ENCODE results near the gene MYO10.

Gene MYO10

DNA sequence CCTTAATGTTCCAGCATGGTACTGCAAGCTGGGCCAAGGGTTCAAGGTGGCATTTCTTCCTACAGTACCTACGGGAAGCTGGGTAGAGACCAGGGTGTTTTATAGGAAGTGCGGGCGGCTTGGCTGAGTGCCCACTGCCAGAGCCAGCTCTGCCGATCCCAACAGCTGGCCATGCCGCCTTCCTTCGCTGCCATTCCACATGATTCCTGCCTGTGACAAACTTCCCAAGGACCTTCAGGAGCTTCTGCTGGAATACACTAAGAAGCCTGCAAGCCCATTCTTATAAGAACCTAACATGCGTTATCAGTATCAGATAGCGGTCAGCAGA lies 22.0 kb downstream of the MYO10 start:
- DNase-seq, result no peak

DNA sequence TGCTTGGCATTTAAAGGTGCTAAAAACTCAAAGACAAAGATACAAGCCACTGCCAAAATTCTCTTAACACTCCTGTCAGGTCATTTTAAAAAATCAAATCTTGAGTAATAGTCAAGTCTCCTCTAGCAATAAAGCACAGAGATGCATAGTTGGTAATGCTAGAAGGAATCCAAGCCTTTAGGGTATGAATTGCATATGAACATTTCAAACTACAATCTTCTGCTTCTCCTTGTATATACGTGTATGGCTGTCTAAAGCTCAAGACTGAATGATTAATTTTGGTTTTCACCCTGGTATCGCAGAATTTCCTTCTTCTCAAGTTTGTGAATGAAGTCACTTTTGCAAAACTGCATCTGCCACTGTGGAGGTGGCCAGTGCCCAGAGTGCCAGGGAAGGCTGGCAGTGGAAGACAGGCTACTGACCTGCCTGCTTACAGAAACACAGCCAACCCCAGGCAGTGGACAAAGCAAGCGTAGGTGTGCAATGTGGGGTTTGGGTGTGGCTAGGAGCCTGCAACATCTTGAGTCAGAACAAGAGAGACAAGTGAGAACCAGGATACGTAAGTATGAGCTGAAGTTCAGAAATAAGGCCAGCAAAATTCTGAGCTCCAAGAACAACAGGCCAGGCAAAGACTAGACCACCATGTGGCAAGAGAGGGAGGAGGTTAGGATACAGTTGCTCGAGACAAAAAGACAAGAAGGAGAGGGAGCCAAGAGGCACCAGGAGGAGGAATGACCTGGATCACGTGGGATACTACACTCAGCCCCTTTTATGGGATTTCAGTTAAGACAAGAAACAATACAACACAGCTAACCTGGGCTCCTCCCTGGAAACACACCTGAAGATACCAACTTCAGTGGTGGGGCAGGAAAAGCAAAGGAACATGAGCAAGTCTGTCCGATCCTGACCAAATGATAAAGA lies 22.6 kb downstream of the MYO10 start:
- no peak for DNase-seq

DNA sequence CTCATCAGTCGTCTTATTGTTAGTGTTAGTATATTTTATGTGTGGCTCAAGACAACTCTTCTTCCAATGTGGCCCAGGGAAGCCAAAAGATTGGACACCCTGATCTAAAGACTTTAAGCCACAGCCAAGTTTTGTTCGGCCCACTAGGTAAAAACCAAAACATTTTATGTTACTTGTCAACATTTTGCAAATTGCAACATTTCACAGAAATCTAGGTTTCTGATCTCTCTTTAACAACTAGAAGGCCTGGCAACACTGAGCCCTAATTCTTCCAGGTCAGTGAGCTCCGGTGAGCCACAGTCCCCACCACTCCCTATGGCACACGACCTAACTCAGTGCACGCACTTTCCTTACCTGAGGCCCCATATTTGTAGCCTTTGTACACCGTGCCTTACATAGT lies 24.0 kb downstream of the MYO10 start:
- no peak for DNase-seq

DNA sequence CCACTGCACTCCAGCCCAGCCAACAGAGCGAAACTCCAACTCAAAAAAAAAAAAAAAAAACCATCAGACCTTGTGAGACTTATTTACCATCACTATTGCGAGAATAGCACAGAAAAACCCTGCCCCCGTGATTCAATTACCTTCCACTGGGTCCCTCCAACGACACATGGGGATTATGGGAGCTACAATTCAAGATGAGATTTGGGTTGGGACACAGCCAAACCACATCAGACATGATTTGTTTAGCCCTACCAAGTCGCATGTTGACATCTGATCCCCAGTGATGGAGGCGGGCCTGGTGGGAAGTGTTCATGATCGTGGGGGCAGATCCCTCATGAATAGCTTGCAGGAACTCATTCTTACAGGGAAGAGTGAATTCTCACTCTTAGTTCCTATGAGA lies 26.6 kb downstream of the MYO10 start:
- no peak for DNase-seq

DNA sequence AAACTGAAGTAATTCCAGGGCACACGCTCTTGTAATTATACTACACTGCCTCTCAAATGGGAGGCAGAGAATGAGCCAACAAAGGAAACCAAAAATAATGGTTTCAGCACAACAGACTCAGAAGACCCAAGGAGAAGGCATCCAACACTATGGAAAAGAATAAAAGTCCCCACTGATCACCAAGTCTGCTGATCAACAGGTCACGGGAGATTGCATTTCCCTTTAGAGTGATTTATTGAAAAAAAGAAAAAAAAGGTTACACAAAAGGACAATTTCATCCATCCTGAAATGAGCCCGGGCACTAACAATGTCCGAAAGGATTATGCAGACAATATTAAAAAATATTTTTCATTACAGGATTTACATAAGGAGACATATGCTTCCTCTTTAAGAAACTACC lies 28.8 kb downstream of the MYO10 start:
- DNase-seq, result no peak

DNA sequence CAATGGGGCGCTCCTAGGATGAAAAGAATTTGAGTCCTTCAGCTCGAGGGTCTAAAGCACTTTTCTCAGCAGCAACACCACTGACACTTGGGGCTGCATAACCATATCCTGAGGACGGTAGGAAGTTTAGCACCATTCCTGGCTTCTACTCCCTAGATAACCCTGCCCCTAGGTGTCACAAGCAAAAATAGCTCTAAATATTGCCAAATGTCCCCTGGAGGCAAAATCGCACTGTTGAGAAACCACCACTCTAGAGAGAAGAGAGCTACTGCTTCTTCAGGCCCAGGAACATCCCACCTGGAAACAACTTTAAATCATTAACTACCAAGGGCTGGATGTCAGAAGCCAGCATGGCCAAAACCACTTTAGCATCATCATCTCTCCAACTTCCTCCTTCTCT lies 29.8 kb downstream of the MYO10 start:
- DNase-seq, result no peak

DNA sequence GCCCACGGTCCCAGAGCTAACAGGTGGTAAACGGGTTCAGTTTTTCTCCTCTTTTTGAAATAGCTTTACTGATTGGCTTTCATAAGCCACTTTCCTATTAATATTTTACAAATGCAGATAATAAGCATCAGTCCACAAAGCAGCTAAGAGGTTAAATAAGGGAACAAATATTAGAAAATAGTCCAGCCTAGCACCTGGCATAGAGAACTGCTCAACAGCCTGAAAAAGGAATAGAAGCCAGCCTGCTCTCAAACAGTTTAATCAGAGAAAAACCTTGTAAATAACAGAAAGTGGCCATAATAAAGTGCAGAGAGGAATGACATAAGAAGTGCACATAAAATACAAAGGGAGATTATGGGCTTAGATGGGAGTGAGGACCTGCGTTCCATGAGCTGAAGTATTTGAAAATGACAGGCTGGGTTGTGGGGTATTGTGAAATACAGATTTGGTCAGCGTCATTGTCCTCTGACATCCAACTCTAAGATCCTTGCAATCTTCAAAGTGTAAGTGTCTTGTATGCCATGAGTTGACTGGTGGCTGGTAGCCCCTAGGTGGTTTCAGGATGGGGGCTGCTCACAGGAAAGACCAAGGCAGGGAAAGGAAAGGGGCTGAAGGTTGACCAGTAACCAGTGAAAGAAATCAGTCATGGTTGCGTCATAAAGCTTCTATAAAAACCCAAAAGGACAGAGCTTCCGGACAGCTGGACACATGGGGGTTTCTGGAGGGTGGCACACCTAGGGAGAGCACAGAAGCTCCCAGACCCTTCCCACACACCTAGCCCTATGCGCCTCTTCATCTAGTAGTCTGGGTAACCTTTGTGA lies 32.4 kb downstream of the MYO10 start:
- no peak for DNase-seq

DNA sequence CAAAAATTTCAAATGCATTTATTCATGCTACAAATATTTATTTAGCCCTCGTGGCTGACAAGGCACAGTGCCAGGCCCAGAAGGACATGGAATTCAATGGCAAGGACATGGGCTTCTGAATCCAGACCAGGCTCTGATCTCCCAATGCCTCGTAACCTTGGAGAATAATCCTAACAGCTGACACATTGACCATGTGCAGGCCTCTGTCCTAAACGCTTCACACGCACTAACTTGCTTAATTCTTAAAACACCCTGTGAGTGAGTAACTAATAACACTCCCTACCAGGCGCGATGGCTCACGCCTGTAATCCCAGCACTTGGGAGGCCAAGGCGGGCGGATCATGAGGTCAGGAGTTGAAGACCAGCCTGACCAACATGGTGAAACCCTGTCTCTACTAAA lies 33.2 kb downstream of the MYO10 start:
- DNase-seq, result no peak

DNA sequence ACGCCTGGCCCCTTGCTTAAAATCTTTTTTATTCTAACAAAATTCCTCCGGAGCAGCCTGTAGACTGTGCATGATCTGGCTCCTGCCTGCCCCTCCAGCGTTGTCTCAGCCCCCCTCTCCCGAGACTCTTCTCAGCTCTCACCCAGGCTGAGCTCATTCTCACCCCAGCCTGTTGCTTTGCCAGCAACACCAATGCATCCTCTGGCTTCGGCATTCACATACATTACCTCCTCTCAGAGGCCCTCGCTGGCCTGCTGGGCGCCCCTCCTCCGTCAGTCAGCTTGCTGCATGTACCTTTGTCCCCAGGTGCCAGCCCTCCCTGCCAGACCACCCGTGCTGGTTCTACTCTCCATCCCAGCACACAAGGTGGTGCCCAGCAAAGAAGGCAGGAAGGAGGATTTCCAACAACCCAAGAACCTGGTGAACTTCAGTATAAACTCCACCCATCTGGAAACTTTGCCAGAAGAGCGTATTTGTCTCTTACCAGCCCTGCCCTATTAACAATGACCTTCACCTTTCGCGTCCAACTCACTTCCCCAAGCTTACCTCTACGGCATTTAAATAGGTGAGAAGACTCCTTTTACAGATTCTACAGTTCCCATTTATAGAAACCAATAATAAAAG lies 35.0 kb downstream of the MYO10 start:
- DNase-seq, result no peak

DNA sequence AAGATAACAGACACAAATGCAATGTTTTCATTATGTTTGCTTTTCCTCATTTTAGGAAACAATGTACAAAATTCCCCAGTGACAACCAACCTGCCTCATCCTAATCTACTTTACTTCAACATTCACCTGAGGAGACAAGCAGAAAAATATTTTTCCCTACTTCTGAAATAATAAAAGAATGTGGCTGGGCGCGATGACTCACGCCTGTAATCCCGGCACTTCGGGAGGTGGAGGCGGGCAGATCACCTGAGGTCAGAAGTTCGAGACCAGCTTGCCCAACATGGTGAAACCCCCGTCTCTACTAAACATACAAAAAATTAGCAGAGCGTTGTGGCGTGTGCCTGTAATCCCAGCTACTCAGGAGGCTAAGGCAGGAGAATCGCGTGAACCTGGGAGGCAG lies 36.9 kb downstream of the MYO10 start:
- DNase-seq, result no peak

DNA sequence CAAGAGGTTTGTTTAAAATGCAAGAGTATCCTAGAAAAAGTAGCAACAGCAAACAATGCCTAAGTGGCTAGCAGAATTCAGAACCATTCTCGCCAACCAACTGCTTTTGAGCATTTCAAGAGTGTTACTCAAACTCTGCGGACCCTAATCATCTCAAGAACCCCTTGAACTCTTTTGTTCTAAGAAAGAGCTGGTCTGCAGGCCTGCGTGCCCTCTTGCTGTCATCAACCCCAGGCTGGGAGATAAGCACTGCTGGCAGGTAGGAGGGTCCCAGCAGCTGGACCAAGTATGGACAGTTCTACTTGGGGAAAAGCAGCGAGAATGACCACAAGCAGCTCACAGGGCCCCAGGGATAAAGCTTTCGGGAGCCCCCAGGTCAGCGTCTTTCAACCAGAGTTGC lies 38.3 kb downstream of the MYO10 start:
- DNase-seq, result no peak

DNA sequence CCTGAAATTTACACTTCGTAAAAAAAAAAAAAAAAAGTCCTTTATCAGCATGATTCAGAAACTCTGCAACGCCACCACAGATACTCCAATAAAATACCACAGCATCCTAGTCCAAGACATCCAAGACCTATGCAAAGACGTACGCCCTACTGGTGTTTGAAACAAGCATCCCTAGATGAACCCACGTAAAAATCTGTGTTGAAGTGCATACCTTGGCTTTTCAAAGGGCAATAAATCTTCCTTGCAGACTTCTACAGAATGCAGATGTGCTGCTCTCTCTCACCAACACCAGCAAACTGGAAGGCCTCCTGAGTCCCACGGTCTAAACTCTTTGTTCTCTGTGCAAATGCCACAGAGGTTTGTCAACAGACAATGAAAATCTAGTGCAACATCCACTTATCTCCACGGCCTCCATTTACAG lies 38.8 kb downstream of the MYO10 start:
- DNase-seq, result no peak

DNA sequence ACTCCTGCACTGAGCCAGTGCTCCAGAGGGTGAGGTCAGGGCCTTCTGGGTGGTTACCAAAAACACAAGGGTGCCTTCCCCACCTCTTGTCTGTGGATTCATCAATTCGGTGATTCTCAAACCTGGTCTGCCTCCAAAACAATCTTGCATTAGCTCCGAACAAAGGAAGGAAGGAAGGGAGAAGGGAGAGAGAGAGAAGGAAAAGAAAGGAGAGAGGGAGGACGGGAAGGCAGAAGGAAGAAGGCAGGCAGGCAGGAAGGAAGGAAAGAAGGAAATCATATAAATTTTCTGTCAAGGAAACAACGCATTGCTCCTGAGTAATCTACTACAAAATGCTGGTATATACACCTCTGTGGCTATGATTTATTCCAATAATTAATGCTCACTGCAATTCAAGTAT lies 39.3 kb downstream of the MYO10 start:
- DNase-seq, result no peak

DNA sequence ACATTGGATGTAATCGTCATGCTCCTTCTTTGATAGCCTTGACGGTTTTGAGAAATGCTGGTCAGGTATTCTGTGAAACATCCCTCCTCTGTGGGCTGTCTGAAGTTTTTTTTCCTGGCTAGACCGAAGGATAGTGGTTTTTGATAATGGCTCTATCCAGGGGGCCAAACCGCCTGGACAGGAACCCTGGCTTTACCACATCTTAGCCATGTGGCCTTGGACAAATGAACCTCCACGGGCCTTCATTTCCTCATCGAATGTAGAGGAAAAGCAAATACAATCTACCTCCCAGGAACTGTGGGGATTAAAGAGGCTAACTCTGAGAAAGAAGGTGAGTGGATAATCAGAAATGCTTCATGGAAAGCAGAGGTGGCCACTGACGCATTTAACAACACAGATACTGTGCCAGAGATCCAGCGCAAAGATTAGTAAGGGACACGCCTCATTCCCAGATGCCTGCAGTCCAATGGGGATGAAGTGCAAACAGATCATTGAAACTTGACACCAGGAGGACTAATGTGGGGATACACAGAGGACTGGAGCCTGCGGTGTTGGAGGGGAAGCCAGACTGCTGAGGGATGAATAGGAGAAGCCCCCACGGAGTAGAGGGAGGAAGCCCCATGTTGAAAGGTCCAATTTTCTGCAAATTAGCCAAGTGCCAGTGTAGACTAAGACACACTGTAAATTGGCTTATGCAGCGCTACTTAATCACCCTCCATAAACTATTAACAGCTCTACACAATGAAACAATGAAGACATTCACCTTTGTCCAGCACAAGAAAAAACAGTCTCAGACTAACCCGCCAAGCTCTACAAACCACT lies 41.6 kb downstream of the MYO10 start:
- no peak for DNase-seq

DNA sequence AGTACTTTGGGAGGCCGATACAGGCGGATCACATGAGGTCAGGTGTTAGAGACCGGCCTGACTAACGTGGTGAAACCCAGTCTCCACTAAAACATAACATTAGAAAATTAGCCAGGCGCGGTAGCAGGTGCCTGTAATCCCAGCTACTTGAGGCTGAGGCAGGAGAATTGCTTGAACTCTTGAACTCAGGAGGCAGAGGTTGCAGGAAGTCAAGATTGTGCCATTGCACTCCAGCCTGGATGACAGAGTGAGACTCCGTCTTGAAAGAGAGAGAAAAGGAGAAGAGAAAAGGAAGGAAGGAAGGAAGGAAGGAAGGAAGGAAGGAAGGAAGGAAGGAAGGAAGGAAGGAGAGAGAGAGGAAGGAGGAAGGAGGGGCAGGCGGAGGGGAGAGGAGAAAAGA lies 45.1 kb downstream of the MYO10 start:
- DNase-seq, result no peak

DNA sequence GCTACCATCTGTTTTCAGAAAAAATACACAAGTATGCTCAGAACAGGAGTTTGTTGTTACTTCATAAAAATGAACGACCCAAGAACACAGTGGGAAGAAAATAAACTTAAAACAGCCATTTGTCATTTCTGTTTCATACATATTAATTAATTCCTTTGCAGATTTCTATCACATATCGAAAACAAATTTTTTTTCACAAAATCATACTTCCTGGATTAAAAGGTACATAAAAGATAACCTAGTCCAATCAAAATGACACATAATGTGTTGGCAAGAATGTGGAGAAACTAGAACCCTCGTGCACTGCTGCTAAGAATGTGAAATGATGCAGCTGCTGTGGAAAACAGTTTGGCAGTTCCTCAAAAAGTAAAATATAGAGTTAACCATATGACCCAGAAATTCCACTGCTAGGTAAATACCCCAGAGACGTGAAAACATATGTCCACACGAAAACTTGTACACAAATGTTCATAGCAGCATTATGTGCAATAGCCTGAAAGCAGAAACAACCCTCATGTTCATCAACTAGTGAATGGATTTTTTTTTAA lies 46.0 kb downstream of the MYO10 start:
- no peak for DNase-seq

DNA sequence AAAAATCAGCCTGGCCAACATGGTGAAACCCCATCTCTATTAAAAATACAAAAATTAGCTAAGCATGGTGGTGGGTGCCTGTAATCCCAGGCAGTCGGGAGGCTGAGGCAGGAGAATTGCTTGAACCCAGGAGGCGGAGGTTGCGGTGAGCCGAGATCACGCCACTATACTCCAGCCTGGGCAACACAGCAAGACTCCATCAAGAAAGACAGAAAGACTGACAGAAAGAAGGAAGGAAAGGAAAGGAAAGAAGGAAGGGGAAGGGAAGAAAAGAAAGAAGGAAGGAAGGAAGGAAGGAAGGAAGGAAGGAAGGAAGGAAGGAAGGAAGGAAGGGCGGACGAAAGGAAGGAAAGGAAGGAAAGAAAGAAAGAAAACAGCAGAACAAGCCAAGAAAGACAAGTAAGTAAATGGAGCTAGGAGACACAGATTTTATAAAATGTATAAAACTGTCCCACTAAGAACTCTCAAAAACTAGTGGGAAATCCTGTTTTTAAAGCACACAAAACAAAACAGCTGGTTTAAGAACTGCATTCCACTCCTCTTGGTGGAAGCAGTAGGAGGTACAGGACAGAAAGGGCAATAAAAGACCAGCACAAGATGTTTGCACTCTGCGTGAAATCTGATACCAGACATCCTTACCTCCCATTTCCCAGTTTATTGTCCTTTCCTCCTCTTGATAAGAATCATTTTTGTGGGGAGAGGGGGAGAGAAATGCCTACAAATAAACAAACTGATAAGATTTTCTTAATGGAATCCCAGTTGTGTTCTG lies 46.7 kb downstream of the MYO10 start:
- DNase-seq, result no peak

DNA sequence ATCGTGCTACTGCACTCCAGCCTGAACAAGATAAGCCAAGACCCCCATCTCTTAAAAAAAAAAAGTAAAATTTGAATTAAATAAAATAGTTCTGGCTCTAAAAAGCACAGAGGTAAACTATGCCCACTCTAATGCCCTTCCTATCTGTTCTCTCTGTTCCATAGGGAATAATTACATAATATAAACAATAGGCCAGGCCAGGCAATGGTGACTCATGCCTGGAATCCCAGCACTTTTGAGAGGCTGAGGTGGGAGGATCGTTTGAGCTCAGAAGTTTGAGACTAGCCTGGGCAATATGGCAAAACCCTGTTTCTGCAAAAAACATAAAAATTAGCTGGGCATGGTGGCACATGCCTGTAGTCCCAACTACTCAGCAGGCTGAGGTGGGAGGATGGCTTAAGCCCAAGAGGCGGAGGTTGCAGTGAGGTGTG lies 47.4 kb downstream of the MYO10 start:
- no peak for DNase-seq

DNA sequence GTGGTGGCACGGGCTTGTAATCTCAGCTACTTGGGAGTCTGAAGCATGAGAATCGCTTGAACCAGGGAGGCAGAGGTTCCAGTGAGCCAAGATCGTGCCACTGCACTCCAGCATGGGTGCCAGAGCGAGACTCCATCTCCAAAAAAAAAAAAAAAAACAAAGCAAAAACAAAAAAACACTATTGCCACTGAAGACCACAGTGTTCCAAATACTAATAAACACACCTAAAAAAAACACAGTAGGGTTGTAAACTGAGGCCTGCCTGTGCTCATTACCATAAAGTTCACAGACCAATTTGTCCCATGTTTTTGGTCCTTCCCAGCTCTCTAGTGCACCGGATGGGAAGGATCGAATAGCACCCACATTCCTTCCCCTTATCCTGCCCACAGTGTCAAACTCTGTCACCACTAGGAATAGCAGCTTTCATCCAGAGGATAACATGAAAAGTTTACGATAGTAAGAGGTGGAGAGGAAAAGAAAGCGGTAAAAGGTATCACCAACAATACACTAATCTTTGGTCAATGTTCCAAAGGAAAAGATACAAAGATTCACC lies 49.2 kb downstream of the MYO10 start:
- DNase-seq, result no peak

DNA sequence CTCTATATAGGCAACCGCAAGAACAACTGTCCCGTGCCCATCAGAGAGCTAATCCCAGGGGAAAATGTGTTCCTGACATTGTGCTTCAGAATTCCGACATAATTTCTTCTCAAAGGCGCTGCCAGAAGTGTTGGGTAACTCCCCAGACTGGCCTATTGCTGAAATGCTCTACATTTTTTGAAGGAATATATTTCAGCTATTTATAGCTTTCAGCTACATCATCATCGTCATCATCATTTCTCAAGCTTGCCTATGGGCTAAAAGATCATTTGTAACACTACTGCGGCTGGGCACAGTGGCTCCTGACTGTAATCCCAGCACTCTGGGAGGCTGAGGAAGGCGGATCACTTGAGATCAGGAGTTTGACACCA lies 49.7 kb downstream of the MYO10 start:
- DNase-seq, result no peak

DNA sequence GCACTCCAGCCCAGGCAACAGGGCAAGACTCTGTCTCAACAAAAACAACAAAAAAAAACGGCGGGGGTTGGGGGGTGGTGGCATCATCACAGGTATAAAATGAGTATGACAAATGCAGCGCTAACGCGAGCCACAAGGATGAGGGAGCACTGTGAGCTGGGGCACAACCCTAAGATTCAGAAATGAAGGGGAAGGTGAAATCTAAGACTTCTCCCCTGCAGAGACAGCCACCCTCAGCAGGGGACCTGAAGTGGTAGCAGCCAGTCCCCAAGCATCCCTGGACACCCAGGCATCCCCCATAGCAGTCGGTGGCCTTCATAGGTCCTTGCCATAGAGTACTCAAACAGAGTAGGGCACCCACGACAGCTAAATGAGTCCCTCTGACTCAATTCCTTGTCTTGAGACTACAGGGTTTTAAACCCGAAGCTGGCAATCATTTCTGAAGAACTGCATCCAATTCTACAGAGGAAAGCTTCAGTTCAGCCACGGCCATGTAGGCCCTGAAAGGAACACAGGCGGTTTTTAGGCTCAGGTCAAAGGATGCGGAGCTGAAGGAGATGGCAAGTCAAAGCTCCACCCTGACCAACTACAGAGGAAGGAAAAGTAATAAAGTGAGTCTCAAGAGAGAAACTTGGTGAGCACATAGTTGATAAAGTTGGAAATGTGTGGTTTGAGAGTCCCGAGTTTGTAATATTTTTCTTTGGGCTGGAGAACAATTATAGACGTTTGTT lies 50.3 kb downstream of the MYO10 start:
- DNase-seq, result no peak
